GM23338 (cell line): ENCODE results near the gene SIRPD.

Source experiments
- CREB1 ChIP-seq: fragments of 250-450 bp; sonication (Bioruptor Pico); IDR thresholded peaks from 2 replicates; pipeline ENCODE4 v1.5.0; 2020; ENCODE audit warnings: low read depth, mild to moderate bottlenecking, moderate library complexity
- EZH2 ChIP-seq: fragments of 200-600 bp; sonication (generic); IDR thresholded peaks from one replicate; pipeline ENCODE4 v1.8.0; 2017; ENCODE audit warnings: antibody characterized with exemption, mild to moderate bottlenecking, low read depth; ENCODE audit not compliant: unreplicated experiment
- EZH2phosphoT487 ChIP-seq: fragments of 200-600 bp; sonication (generic); IDR thresholded peaks from one replicate; pipeline ENCODE4 v1.8.1; 2018; ENCODE audit warnings: antibody characterized with exemption; ENCODE audit not compliant: unreplicated experiment
- JUNB ChIP-seq: IDR thresholded peaks from one replicate; pipeline ENCODE4 v1.6.1; 2016; ENCODE audit warnings: antibody characterized with exemption; ENCODE audit not compliant: unreplicated experiment
- NANOG ChIP-seq: IDR thresholded peaks from 2 replicates; pipeline ENCODE4 v1.6.1; 2016; ENCODE audit warnings: antibody characterized with exemption, borderline replicate concordance
- POLR2AphosphoS5 ChIP-seq: IDR thresholded peaks from 2 replicates; pipeline ENCODE4 v1.6.1; 2016; ENCODE audit warnings: antibody characterized with exemption, low read depth
- ZNF114 ChIP-seq: fragments of 250-450 bp; sonication (Bioruptor Pico); IDR thresholded peaks from 2 replicates; pipeline ENCODE4 v1.5.0; 2020; ENCODE audit warnings: mild to moderate bottlenecking, moderate library complexity
- TF ChIP-seq, protein P1 (sequence below), 2 experiments: fragments of 200-600 bp in 1 of 2; sonication (generic) in 1 of 2; conservative IDR thresholded peaks; 2 replicates each; pipeline versions ENCODE4 v1.5.1 to v1.6.1; 2016 to 2017; ENCODE audit warnings: antibody characterized with exemption in 2 of 2, low read depth in 2 of 2, mild to moderate bottlenecking in 2 of 2, moderate library complexity in 1 of 2
- TF ChIP-seq, protein P2 (sequence below): IDR thresholded peaks from one replicate; pipeline ENCODE4 v1.6.1; 2018; ENCODE audit warnings: antibody characterized with exemption; ENCODE audit not compliant: unreplicated experiment

DNA sequence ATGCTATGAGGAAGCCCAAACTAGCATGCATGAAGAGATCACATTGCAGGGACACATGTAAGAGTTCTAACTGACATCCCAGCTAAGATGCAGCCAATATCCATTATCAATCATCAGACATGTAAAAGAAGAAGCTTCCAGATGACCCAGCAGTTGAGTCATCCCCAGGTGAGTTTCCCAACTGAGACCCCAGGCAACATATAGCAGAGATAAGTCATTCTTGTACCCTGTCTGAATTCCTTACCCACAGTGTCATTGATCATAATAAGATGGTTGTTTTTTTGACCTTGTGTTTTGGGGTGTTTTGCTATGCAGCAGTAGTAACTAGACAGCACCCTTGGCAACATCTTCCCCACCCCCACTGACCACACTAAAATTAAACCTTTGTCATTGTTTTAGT is 18.9 kb downstream of the SIRPD start:
- no peak for TF ChIP-seq ZNF114
- TF ChIP-seq, protein P1, sequence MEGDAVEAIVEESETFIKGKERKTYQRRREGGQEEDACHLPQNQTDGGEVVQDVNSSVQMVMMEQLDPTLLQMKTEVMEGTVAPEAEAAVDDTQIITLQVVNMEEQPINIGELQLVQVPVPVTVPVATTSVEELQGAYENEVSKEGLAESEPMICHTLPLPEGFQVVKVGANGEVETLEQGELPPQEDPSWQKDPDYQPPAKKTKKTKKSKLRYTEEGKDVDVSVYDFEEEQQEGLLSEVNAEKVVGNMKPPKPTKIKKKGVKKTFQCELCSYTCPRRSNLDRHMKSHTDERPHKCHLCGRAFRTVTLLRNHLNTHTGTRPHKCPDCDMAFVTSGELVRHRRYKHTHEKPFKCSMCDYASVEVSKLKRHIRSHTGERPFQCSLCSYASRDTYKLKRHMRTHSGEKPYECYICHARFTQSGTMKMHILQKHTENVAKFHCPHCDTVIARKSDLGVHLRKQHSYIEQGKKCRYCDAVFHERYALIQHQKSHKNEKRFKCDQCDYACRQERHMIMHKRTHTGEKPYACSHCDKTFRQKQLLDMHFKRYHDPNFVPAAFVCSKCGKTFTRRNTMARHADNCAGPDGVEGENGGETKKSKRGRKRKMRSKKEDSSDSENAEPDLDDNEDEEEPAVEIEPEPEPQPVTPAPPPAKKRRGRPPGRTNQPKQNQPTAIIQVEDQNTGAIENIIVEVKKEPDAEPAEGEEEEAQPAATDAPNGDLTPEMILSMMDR (conservative IDR thresholded peaks at IDR 0.05; ENCODE audit: low read depth in 2 of 2) = no peak
- no peak for TF ChIP-seq CREB1 (CRISPR knock-in tag)
- no peak for TF ChIP-seq POLR2AphosphoS5
- no peak for TF ChIP-seq EZH2phosphoT487
- no peak for TF ChIP-seq JUNB
- TF ChIP-seq EZH2 = no peak
- TF ChIP-seq, protein P2, sequence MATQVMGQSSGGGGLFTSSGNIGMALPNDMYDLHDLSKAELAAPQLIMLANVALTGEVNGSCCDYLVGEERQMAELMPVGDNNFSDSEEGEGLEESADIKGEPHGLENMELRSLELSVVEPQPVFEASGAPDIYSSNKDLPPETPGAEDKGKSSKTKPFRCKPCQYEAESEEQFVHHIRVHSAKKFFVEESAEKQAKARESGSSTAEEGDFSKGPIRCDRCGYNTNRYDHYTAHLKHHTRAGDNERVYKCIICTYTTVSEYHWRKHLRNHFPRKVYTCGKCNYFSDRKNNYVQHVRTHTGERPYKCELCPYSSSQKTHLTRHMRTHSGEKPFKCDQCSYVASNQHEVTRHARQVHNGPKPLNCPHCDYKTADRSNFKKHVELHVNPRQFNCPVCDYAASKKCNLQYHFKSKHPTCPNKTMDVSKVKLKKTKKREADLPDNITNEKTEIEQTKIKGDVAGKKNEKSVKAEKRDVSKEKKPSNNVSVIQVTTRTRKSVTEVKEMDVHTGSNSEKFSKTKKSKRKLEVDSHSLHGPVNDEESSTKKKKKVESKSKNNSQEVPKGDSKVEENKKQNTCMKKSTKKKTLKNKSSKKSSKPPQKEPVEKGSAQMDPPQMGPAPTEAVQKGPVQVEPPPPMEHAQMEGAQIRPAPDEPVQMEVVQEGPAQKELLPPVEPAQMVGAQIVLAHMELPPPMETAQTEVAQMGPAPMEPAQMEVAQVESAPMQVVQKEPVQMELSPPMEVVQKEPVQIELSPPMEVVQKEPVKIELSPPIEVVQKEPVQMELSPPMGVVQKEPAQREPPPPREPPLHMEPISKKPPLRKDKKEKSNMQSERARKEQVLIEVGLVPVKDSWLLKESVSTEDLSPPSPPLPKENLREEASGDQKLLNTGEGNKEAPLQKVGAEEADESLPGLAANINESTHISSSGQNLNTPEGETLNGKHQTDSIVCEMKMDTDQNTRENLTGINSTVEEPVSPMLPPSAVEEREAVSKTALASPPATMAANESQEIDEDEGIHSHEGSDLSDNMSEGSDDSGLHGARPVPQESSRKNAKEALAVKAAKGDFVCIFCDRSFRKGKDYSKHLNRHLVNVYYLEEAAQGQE = no peak
- no peak for TF ChIP-seq NANOG
